SK-N-SH (cell line): ENCODE data around the gene SNRPA1.

Experiments
- CHD2 ChIP-seq: fragments of 150-350 bp; IDR thresholded peaks from 2 replicates; pipeline ENCODE4 v1.6.1; 2018; ENCODE audit warnings: low read length; ENCODE audit not compliant: partially characterized antibody
- CTCF ChIP-seq: fragments of 200-600 bp; sonication (generic); IDR thresholded peaks from 2 replicates; pipeline ENCODE4 v1.6.1; 2017; ENCODE audit warnings: antibody characterized with exemption, mild to moderate bottlenecking, moderate library complexity
- NRF1 ChIP-seq: IDR thresholded peaks from 2 replicates; pipeline ENCODE4 v1.6.1; 2012; ENCODE audit warnings: low read depth, mild to moderate bottlenecking, low read length
- RAD21 ChIP-seq: IDR thresholded peaks from 2 replicates; pipeline ENCODE4 v1.6.1; 2012; ENCODE audit warnings: mild to moderate bottlenecking, low read length
- REST ChIP-seq: IDR thresholded peaks from 2 replicates; pipeline ENCODE4 v1.6.1; 2012; ENCODE audit warnings: mild to moderate bottlenecking, low read depth, low read length, moderate library complexity

- TF ChIP-seq REST (no peak), NRF1 (no peak), CTCF (no peak), RAD21 (no peak), CHD2 (no peak)
Observed at GRCh38 chr15:101305820-101306255, 10.8 kb upstream of the SNRPA1 start.
